HepG2 (cell line): ENCODE results near the gene TF. TPM values are rescaled to one million over a fixed set of nuclear protein-coding genes. Genes with fewer than 3 reads are reported as not detected.

Source experiments
- BCLAF1 ChIP-seq: fragments of 450-650 bp; IDR thresholded peaks from 2 replicates; pipeline ENCODE4 v1.6.1; 2017; ENCODE audit warnings: mild to moderate bottlenecking
- CREM ChIP-seq, 2 experiments: sonication (generic) in 1 of 2; formaldehyde crosslinking in 1 of 2; IDR thresholded peaks; 2 replicates each; pipeline versions ENCODE4 v1.4.0 to v1.6.1; 2016 to 2020; ENCODE audit warnings: antibody characterized with exemption in 1 of 2, mild to moderate bottlenecking in 1 of 2, missing genetic modification reagents in 1 of 2
- EP300 ChIP-seq, 3 experiments: sonication (generic) in 1 of 3; formaldehyde crosslinking in 1 of 3; IDR thresholded peaks; 2 replicates each; pipeline versions ENCODE4 v1.5.1 to v1.6.1; 2011 to 2020; ENCODE audit warnings: low read depth in 2 of 3, low read length in 2 of 3, borderline replicate concordance in 1 of 3, improper control_type of control experiment in 1 of 3, mild to moderate bottlenecking in 1 of 3, missing genetic modification reagents in 1 of 3, moderate library complexity in 1 of 3
- FLYWCH1 ChIP-seq: sonication (generic); formaldehyde crosslinking; IDR thresholded peaks from 2 replicates; pipeline ENCODE4 v1.8.1; 2023; ENCODE audit warnings: mild to moderate bottlenecking, missing genetic modification reagents
- HCFC1 ChIP-seq: fragments of 150-350 bp; IDR thresholded peaks from 2 replicates; pipeline ENCODE4 v1.6.1; 2014; ENCODE audit warnings: low read depth, low read length
- HMG20A ChIP-seq: IDR thresholded peaks from 2 replicates; pipeline ENCODE4 v1.6.1; 2016; ENCODE audit warnings: borderline replicate concordance
- HMG20B ChIP-seq: conservative IDR thresholded peaks from 2 replicates; pipeline ENCODE4 v1.6.1; 2016; ENCODE audit warnings: missing genetic modification reagents, missing compliant biosample characterization
- HOXA9 ChIP-seq: sonication (generic); formaldehyde crosslinking; IDR thresholded peaks from 2 replicates; pipeline ENCODE4 v1.8.1; 2022; ENCODE audit warnings: missing genetic modification reagents, mild to moderate bottlenecking, moderate library complexity, borderline replicate concordance
- JUND ChIP-seq: sonication (generic); formaldehyde crosslinking; IDR thresholded peaks from 2 replicates; pipeline ENCODE4 v1.8.0; 2022; ENCODE audit warnings: mild to moderate bottlenecking, missing genetic modification reagents
- NRL ChIP-seq: sonication (generic); formaldehyde crosslinking; IDR thresholded peaks from 2 replicates; pipeline ENCODE4 v1.5.0; 2020; ENCODE audit warnings: missing genetic modification reagents, mild to moderate bottlenecking, moderate library complexity, borderline replicate concordance
- POLR2AphosphoS2 ChIP-seq: IDR thresholded peaks from 2 replicates; pipeline ENCODE4 v1.6.1; 2011; ENCODE audit warnings: low read depth, low read length, improper control_type of control experiment
- PRDM4 ChIP-seq: sonication (generic); formaldehyde crosslinking; IDR thresholded peaks from 2 replicates; pipeline ENCODE4 v1.9.0; 2021; ENCODE audit warnings: missing genetic modification reagents, borderline replicate concordance
- PREB ChIP-seq: sonication (generic); formaldehyde crosslinking; IDR thresholded peaks from 2 replicates; pipeline ENCODE4 v1.4.0; 2020; ENCODE audit warnings: missing genetic modification reagents
- PTBP1 ChIP-seq: fragments of 200-400 bp; formaldehyde crosslinking; IDR thresholded peaks from 2 replicates; pipeline ENCODE4 v1.6.1; 2018; ENCODE audit warnings: low read length, low read depth; ENCODE audit not compliant: poor library complexity, severe bottlenecking
- RFXAP ChIP-seq: sonication (generic); formaldehyde crosslinking; IDR thresholded peaks from 2 replicates; pipeline ENCODE4 v1.4.0; 2020; ENCODE audit warnings: missing genetic modification reagents, borderline replicate concordance
- RNF2 ChIP-seq: fragments of 450-650 bp; conservative IDR thresholded peaks from 2 replicates; pipeline ENCODE4 v1.6.1; 2016; ENCODE audit warnings: low read depth
- TEAD3 ChIP-seq: optimal IDR thresholded peaks from 2 replicates; pipeline ENCODE3; 2016; ENCODE audit warnings: borderline replicate concordance
- XRCC5 ChIP-seq: fragments of 200-400 bp; formaldehyde crosslinking; optimal IDR thresholded peaks from 2 replicates; pipeline ENCODE3; 2017; ENCODE audit warnings: mild to moderate bottlenecking, low read length
- ZNF264 ChIP-seq: sonication (generic); formaldehyde crosslinking; IDR thresholded peaks from 2 replicates; pipeline ENCODE4 v1.4.0; 2020; ENCODE audit warnings: missing genetic modification reagents
- ZNF33A ChIP-seq: sonication (generic); formaldehyde crosslinking; IDR thresholded peaks from 2 replicates; pipeline ENCODE4 v1.5.1; 2020; ENCODE audit warnings: missing genetic modification reagents, mild to moderate bottlenecking, moderate library complexity, borderline replicate concordance
- ZNF737 ChIP-seq: sonication (generic); formaldehyde crosslinking; IDR thresholded peaks from 2 replicates; pipeline ENCODE4 v1.5.0; 2020; ENCODE audit warnings: missing genetic modification reagents, mild to moderate bottlenecking, borderline replicate concordance
- ZNF781 ChIP-seq: sonication (generic); formaldehyde crosslinking; IDR thresholded peaks from 2 replicates; pipeline ENCODE4 v1.5.1; 2020; ENCODE audit warnings: borderline replicate concordance, mild to moderate bottlenecking, missing genetic modification reagents; ENCODE audit errors: not compliant biosample characterization
- ZNF839 ChIP-seq: sonication (generic); formaldehyde crosslinking; IDR thresholded peaks from 2 replicates; pipeline ENCODE4 v1.4.0; 2020; ENCODE audit warnings: missing genetic modification reagents, mild to moderate bottlenecking, borderline replicate concordance
- ZNF879 ChIP-seq: sonication (generic); formaldehyde crosslinking; IDR thresholded peaks from 2 replicates; pipeline ENCODE4 v1.8.1; 2023; ENCODE audit warnings: missing genetic modification reagents
- ZNF891 ChIP-seq: sonication (generic); formaldehyde crosslinking; IDR thresholded peaks from 2 replicates; pipeline ENCODE4 v1.5.0; 2020; ENCODE audit warnings: mild to moderate bottlenecking, missing genetic modification reagents
- polyA plus RNA-seq, 8 experiments: library from polyadenylated mRNA; depleted of rRNA in 3 of 8; stranded (reverse) in 7 of 8; unstranded in 1 of 8; fragments of >200 nt; fragmentation: Illumina TruSeq in 4 of 8; extraction: Trizol in 4 of 8; gene quantifications; 2 replicates each; pipeline versions ENCODE4 v1.2.1 to v1.2.3, GENCODE V29; 2011 to 2016; ENCODE audit warnings: low read depth in 4 of 8, missing spikeins in 1 of 8, mixed read lengths in 1 of 8; ENCODE audit not compliant: insufficient read depth in 1 of 8
- total RNA-seq, 5 experiments: library from RNA; depleted of rRNA; stranded (reverse); fragments of >200 nt; fragmentation: Illumina TruSeq; extraction: Trizol; gene quantifications; 2 replicates each; pipeline ENCODE4 v1.2.3, GENCODE V29; 2016; ENCODE audit warnings: low read depth in 1 of 5

The TF gene
- total and polyA plus RNA-seq, 2 of the 13 experiments (the other 11 are each of a cell fraction or from before 2014, with no cell fraction given) = 10,074 to 11,821 TPM

GRCh38 chr3:133703915-133704314 is 42.3 kb upstream of the TF start (continued):
- TF ChIP-seq ZNF781 (CRISPR knock-in tag) (no peak), ZNF891 (CRISPR knock-in tag) (no peak), FLYWCH1 (CRISPR knock-in tag) (no peak), JUND (CRISPR knock-in tag) (peak; percentile 60; the same call in 1 of the 2 replicates), HMG20B (CRISPR knock-in tag) (no peak), NRL (no peak), ZNF264 (CRISPR knock-in tag) (0 out of 2 replicates have a peak, but pooled peaks have one; percentile 64), HMG20A (peak; percentile 95), ZNF33A (CRISPR knock-in tag) (no peak), RFXAP (CRISPR knock-in tag) (0 out of 2 replicates have a peak, but pooled peaks have one; percentile 35), RNF2 (no peak), PTBP1 (no peak), ZNF839 (CRISPR knock-in tag) (no peak), ZNF879 (CRISPR knock-in tag) (no peak), BCLAF1 (no peak), HOXA9 (no peak), PRDM4 (CRISPR knock-in tag) (no peak), HCFC1 (no peak), CREM (IDR thresholded peaks at IDR 0.05) (peak; percentile 53; the same call in 1 of the 2 replicates), CREM (CRISPR knock-in tag; IDR thresholded peaks at IDR 0.05) (no peak), POLR2AphosphoS2 (no peak), EP300 (IDR thresholded peaks at IDR 0.05; ENCODE audit: low read depth in 2 of 2, low read length in 2 of 2) (peak in 1 of 2 experiments; percentile 86; a peak in 2 of 4 replicates), EP300 (CRISPR knock-in tag; IDR thresholded peaks at IDR 0.05; ENCODE audit: borderline replicate concordance) (no peak), TEAD3 (CRISPR knock-in tag) (peak; percentile 54), PREB (CRISPR knock-in tag) (no peak), XRCC5 (no peak), ZNF737 (CRISPR knock-in tag) (no peak)
